ENCODE measurements around the gene RIMBP2. TPM values are rescaled to one million over a fixed set of nuclear protein-coding genes. Genes with fewer than 3 reads are reported as not detected.

RIMBP2 gene
- total and polyA plus RNA-seq, 2 donors (not counting 1 experiment from before 2014, with no cell fraction given): 0.17 TPM; not detected in 1

GRCh38 chr12:130583800-130584199 lies 132.3 kb downstream of the RIMBP2 start:
- H3K79me2 ChIP-seq (ENCODE audit: control insufficient read depth, insufficient read depth, low read length): no peaks in the 10 kb centered on the region
- H3K27ac ChIP-seq (ENCODE audit: insufficient read depth, low read length): no peak overlapping the region
- no peak overlapping the region for H2AFZ ChIP-seq (ENCODE audit: low read length)

GRCh38 chr12:130583317-130583716 lies 132.8 kb downstream of the RIMBP2 start:
- H3K4me1 ChIP-seq (ENCODE audit: control insufficient read depth, extremely low read depth, insufficient read depth, low read length): no peaks in the 10 kb centered on the region
- no peak for TF ChIP-seq CTCF (conservative IDR thresholded peaks at IDR 0.05 in 1 of 2, IDR thresholded peaks at IDR 0.05 in 1 of 2; ENCODE audit: low read depth in 1 of 2, low read length in 2 of 2)
- TF ChIP-seq EZH2 (IDR thresholded peaks at IDR 0.05; ENCODE audit: low read length, missing control alignments): no peak

More at GRCh38 chr12:130583800-130584199, 132.3 kb downstream of the RIMBP2 start:
- H4K20me1 ChIP-seq (ENCODE audit: control insufficient read depth, extremely low read depth, insufficient read depth, low read length): no peaks in the 10 kb centered on the region
- no peak overlapping the region for H3K4me2 ChIP-seq (ENCODE audit: extremely low read depth, insufficient read depth, low read length)
- H3K4me1 ChIP-seq (ENCODE audit: control insufficient read depth, extremely low read depth, insufficient read depth, low read length): no peaks in the 10 kb centered on the region
- no peaks in the 10 kb centered on the region for H3K27me3 ChIP-seq (ENCODE audit: control insufficient read depth, insufficient read depth, low read length)
- no peak overlapping the region for H3K4me3 ChIP-seq (replicated peaks in 1 of 4; ENCODE audit: control extremely low read depth in 1 of 4, insufficient read depth in 1 of 4, low read depth in 3 of 4, low read length in 4 of 4)
- H3K9ac ChIP-seq (ENCODE audit: insufficient read depth, low read length): no peak overlapping the region
- no peaks in the 10 kb centered on the region for H3K36me3 ChIP-seq (ENCODE audit: control insufficient read depth, insufficient read depth, low read length)
- no peak for DNase-seq (ENCODE audit: low read depth in 2 of 2)
- no peak for TF ChIP-seq CTCF (conservative IDR thresholded peaks at IDR 0.05 in 1 of 2, IDR thresholded peaks at IDR 0.05 in 1 of 2; ENCODE audit: low read depth in 1 of 2, low read length in 2 of 2)
- TF ChIP-seq EZH2 (IDR thresholded peaks at IDR 0.05; ENCODE audit: low read length, missing control alignments): no peak
- no peaks in the 10 kb centered on the region for H3K9me3 ChIP-seq (ENCODE audit: control insufficient read depth, insufficient read depth, low read depth, low read length)

GRCh38 chr12:130582286-130582685 lies 133.8 kb downstream of the RIMBP2 start:
- Histone ChIP-seq H3K79me2 (ENCODE audit: control insufficient read depth, insufficient read depth, low read length) (no peaks in the 10 kb centered on the region), H4K20me1 (ENCODE audit: control insufficient read depth, extremely low read depth, insufficient read depth, low read length) (no peaks in the 10 kb centered on the region), H2AFZ (ENCODE audit: low read length) (no peak overlapping the region), H3K4me1 (ENCODE audit: control insufficient read depth, extremely low read depth, insufficient read depth, low read length) (no peaks in the 10 kb centered on the region), H3K4me3 (replicated peaks in 1 of 4; ENCODE audit: control extremely low read depth in 1 of 4, insufficient read depth in 1 of 4, low read depth in 3 of 4, low read length in 4 of 4) (no peak overlapping the region), H3K27ac (ENCODE audit: insufficient read depth, low read length) (no peak overlapping the region), H3K9ac (ENCODE audit: insufficient read depth, low read length) (no peak overlapping the region), H3K9me3 (ENCODE audit: control insufficient read depth, insufficient read depth, low read depth, low read length) (no peaks in the 10 kb centered on the region), H3K36me3 (ENCODE audit: control insufficient read depth, insufficient read depth, low read length) (no peaks in the 10 kb centered on the region), H3K27me3 (ENCODE audit: control insufficient read depth, insufficient read depth, low read length) (no peaks in the 10 kb centered on the region), H3K4me2 (ENCODE audit: extremely low read depth, insufficient read depth, low read length) (no peak overlapping the region)
- TF ChIP-seq EZH2 (IDR thresholded peaks at IDR 0.05; ENCODE audit: low read length, missing control alignments) (no peak), CTCF (conservative IDR thresholded peaks at IDR 0.05 in 1 of 2, IDR thresholded peaks at IDR 0.05 in 1 of 2; ENCODE audit: low read depth in 1 of 2, low read length in 2 of 2) (no peak)
- DNase-seq (ENCODE audit: low read depth in 2 of 2): no peak

More at GRCh38 chr12:130583317-130583716, 132.8 kb downstream of the RIMBP2 start:
- no peak for DNase-seq (ENCODE audit: low read depth in 2 of 2)
- Histone ChIP-seq H3K9me3 (ENCODE audit: control insufficient read depth, insufficient read depth, low read depth, low read length) (no peaks in the 10 kb centered on the region), H3K79me2 (ENCODE audit: control insufficient read depth, insufficient read depth, low read length) (no peaks in the 10 kb centered on the region), H3K4me2 (ENCODE audit: extremely low read depth, insufficient read depth, low read length) (no peak overlapping the region), H3K27me3 (ENCODE audit: control insufficient read depth, insufficient read depth, low read length) (no peaks in the 10 kb centered on the region), H2AFZ (ENCODE audit: low read length) (no peak overlapping the region), H3K9ac (ENCODE audit: insufficient read depth, low read length) (no peak overlapping the region), H4K20me1 (ENCODE audit: control insufficient read depth, extremely low read depth, insufficient read depth, low read length) (no peaks in the 10 kb centered on the region), H3K4me3 (replicated peaks in 1 of 4; ENCODE audit: control extremely low read depth in 1 of 4, insufficient read depth in 1 of 4, low read depth in 3 of 4, low read length in 4 of 4) (no peak overlapping the region), H3K36me3 (ENCODE audit: control insufficient read depth, insufficient read depth, low read length) (no peaks in the 10 kb centered on the region), H3K27ac (ENCODE audit: insufficient read depth, low read length) (no peak overlapping the region)

All from fibroblast of lung (primary cell).